ENCODE measurements around the gene PRDM4. TPM values are rescaled to one million over a fixed set of nuclear protein-coding genes. Genes with fewer than 3 reads are reported as not detected.
A peak's percentile ranks its signal among the peaks of the same experiment; 100 is the strongest.

Gene PRDM4
- total RNA-seq, 1 experiment from 2014 or later, result 28.9 TPM

- ChIA-PET POLR2A (no interaction called here), CTCF (no interaction called here)
- no TSS peak for BruUV-seq (replicated peaks)
- no peak overlapping the region for H3K27ac ChIP-seq (ENCODE audit: low read length)
- H3K4me1 ChIP-seq (ENCODE audit: control insufficient read depth, insufficient read depth, low read length), result no peaks in the 10 kb centered on the region
- no peaks in the 10 kb centered on the region for H3K9me3 ChIP-seq (ENCODE audit: control insufficient read depth, insufficient read depth, low read depth, low read length)
- no peak overlapping the region for H3K4me3 ChIP-seq (ENCODE audit: low read depth in 2 of 2, low read length in 2 of 2)
- ATAC-seq (peak; percentile 18; the same call in 1 of the 2 replicates), DNase-seq (ENCODE audit: low read depth, low spot score) (no peak)
- TF ChIP-seq REST (IDR thresholded peaks at IDR 0.05; ENCODE audit: insufficient read depth in 1 of 2, low read depth in 2 of 2, low read length in 1 of 2) (no peak), SIN3A (IDR thresholded peaks at IDR 0.05; ENCODE audit: borderline replicate concordance, insufficient read depth, low read depth, low read length) (no peak), POLR2AphosphoS5 (IDR thresholded peaks at IDR 0.05; ENCODE audit: low read depth, low read length) (no peak), CTCF (IDR thresholded peaks at IDR 0.05) (no peak), TCF7L2 (IDR thresholded peaks at IDR 0.05; ENCODE audit: low read depth, low read length) (no peak)
- H3K36me3 ChIP-seq (ENCODE audit: control insufficient read depth, insufficient read depth, low read length), result peaks cover 12% of the 10 kb centered on the region
- intact Hi-C loops (cut with micrococcal nuclease; ENCODE audit: unreplicated experiment) (no loop called here), in situ Hi-C loops (cut with HindIII; ENCODE audit: low pct_unique_long_range_greater_than_20kb, low sequenced_read_pairs) (no loop called here)
- no peaks in the 10 kb centered on the region for H3K27me3 ChIP-seq (ENCODE audit: control insufficient read depth, insufficient read depth, low read length)
Measured at GRCh38 chr12:107732365-107732764, 28.6 kb downstream of the PRDM4 start.

- TF ChIP-seq REST (IDR thresholded peaks at IDR 0.05; ENCODE audit: insufficient read depth in 1 of 2, low read depth in 2 of 2, low read length in 1 of 2), result no peak
- TF ChIP-seq TCF7L2 (IDR thresholded peaks at IDR 0.05; ENCODE audit: low read depth, low read length), result no peak
- no peak for TF ChIP-seq CTCF (IDR thresholded peaks at IDR 0.05)
- no peak for TF ChIP-seq POLR2AphosphoS5 (IDR thresholded peaks at IDR 0.05; ENCODE audit: low read depth, low read length)
- TF ChIP-seq SIN3A (IDR thresholded peaks at IDR 0.05; ENCODE audit: borderline replicate concordance, insufficient read depth, low read depth, low read length), result no peak
- POLR2A ChIA-PET, result no interaction called here
- BruUV-seq (replicated peaks), result no TSS peak
- Histone ChIP-seq H3K9me3 (ENCODE audit: control insufficient read depth, insufficient read depth, low read depth, low read length) (no peaks in the 10 kb centered on the region), H3K36me3 (ENCODE audit: control insufficient read depth, insufficient read depth, low read length) (peaks cover 10% of the 10 kb centered on the region; the same call in 1 of the 2 replicates), H3K27me3 (ENCODE audit: control insufficient read depth, insufficient read depth, low read length) (no peaks in the 10 kb centered on the region), H3K27ac (ENCODE audit: low read length) (no peak overlapping the region), H3K4me3 (ENCODE audit: low read depth in 2 of 2, low read length in 2 of 2) (no peak overlapping the region), H3K4me1 (ENCODE audit: control insufficient read depth, insufficient read depth, low read length) (no peaks in the 10 kb centered on the region)
- ATAC-seq (peak; percentile 46; the same call in 1 of the 2 replicates), DNase-seq (ENCODE audit: low read depth, low spot score) (no peak)
- intact Hi-C loops (cut with micrococcal nuclease; ENCODE audit: unreplicated experiment), result no loop called here
- CTCF ChIA-PET, result no interaction called here
- in situ Hi-C loops (cut with HindIII; ENCODE audit: low pct_unique_long_range_greater_than_20kb, low sequenced_read_pairs), result no loop called here
Measured at GRCh38 chr12:107731366-107731765, 29.6 kb downstream of the PRDM4 start.
